ENCODE results near the gene MAPK8IP3.
A peak's percentile ranks its signal among the peaks of the same experiment; 100 is the strongest.
"Not testable (repeated sequence)": the region's sequence is repeated elsewhere in the genome, so short reads cannot be mapped to it uniquely, and the experiment has no call there.

MAPK8IP3 gene

GRCh38 chr16:1727651-1728624, 21.9 kb downstream of the MAPK8IP3 start:
- H3K36me3 Mint-ChIP-seq (ENCODE audit: insufficient read depth) = peaks cover 65% of the 10 kb centered on the region
- no peak overlapping the region for H3K27ac Mint-ChIP-seq
- H3K4me1 Mint-ChIP-seq (ENCODE audit: low read depth in 2 of 2) = peaks cover 14% of the 10 kb centered on the region in 2 donors
- H3K9me3 Mint-ChIP-seq = no peaks in the 10 kb centered on the region
- no peak for ATAC-seq (replicated peaks)
- DNase-seq = no peak
- no peak overlapping the region for H3K4me3 Mint-ChIP-seq
- H3K27me3 Mint-ChIP-seq = no peaks in the 10 kb centered on the region

- no peak overlapping the region for H3K27ac Mint-ChIP-seq
- peaks cover 70% of the 10 kb centered on the region for H3K36me3 Mint-ChIP-seq (ENCODE audit: insufficient read depth)
- H3K9me3 Mint-ChIP-seq = no peaks in the 10 kb centered on the region
- H3K4me1 Mint-ChIP-seq (ENCODE audit: low read depth in 2 of 2) = peaks cover 6% of the 10 kb centered on the region in 2 donors
- H3K27me3 Mint-ChIP-seq = no peaks in the 10 kb centered on the region
- DNase-seq = no peak
- ATAC-seq (replicated peaks) = no peak
- H3K4me3 Mint-ChIP-seq = no peak overlapping the region
These were observed 23.0 kb downstream of the MAPK8IP3 start for GRCh38 chr16:1729026-1729425.

- Mint-ChIP-seq H3K36me3 (ENCODE audit: insufficient read depth) (peaks cover 70% of the 10 kb centered on the region), H3K4me3 (no peak overlapping the region), H3K9me3 (no peaks in the 10 kb centered on the region), H3K4me1 (ENCODE audit: low read depth in 2 of 2) (peaks cover 6% of the 10 kb centered on the region in 2 donors), H3K27ac (no peak overlapping the region), H3K27me3 (no peaks in the 10 kb centered on the region)
- no peak for DNase-seq
- no peak for ATAC-seq (replicated peaks)
These were observed 23.4 kb downstream of the MAPK8IP3 start for GRCh38 chr16:1729445-1729844.

- Mint-ChIP-seq H3K9me3 (no peaks in the 10 kb centered on the region), H3K36me3 (ENCODE audit: insufficient read depth) (peaks cover 61% of the 10 kb centered on the region), H3K4me3 (no peak overlapping the region), H3K27me3 (no peaks in the 10 kb centered on the region), H3K4me1 (ENCODE audit: low read depth in 2 of 2) (peaks cover 6% of the 10 kb centered on the region in 2 donors), H3K27ac (no peak overlapping the region)
- no peak for ATAC-seq (replicated peaks)
- DNase-seq = no peak
These were observed 25.1 kb downstream of the MAPK8IP3 start for GRCh38 chr16:1731073-1731472.

GRCh38 chr16:1731603-1732002, 25.6 kb downstream of the MAPK8IP3 start:
- Mint-ChIP-seq H3K27ac (no peak overlapping the region), H3K4me3 (no peak overlapping the region), H3K9me3 (no peaks in the 10 kb centered on the region), H3K36me3 (ENCODE audit: insufficient read depth) (peaks cover 57% of the 10 kb centered on the region), H3K27me3 (no peaks in the 10 kb centered on the region), H3K4me1 (ENCODE audit: low read depth in 2 of 2) (peaks cover 6% of the 10 kb centered on the region in 2 donors)
- no peak for ATAC-seq (replicated peaks)
- DNase-seq = no peak

- Mint-ChIP-seq H3K27me3 (no peaks in the 10 kb centered on the region), H3K27ac (no peak overlapping the region), H3K9me3 (no peaks in the 10 kb centered on the region), H3K4me3 (no peak overlapping the region), H3K36me3 (ENCODE audit: insufficient read depth) (peaks cover 53% of the 10 kb centered on the region), H3K4me1 (ENCODE audit: low read depth in 2 of 2) (peaks cover 2 to 3% of the 10 kb centered on the region in 2 donors)
- ATAC-seq (replicated peaks) = no peak
- no peak for DNase-seq
These were observed 26.1 kb downstream of the MAPK8IP3 start for GRCh38 chr16:1732071-1732470.

GRCh38 chr16:1732551-1732987, 26.6 kb downstream of the MAPK8IP3 start:
- not testable (repeated sequence) for H3K27me3 Mint-ChIP-seq; H3K27ac Mint-ChIP-seq; H3K4me1 Mint-ChIP-seq (ENCODE audit: low read depth in 2 of 2); H3K9me3 Mint-ChIP-seq; ATAC-seq (replicated peaks); H3K4me3 Mint-ChIP-seq; DNase-seq
- H3K36me3 Mint-ChIP-seq (ENCODE audit: insufficient read depth) = peaks cover 48% of the 10 kb centered on the region

- H3K9me3 Mint-ChIP-seq = no peaks in the 10 kb centered on the region
- ATAC-seq (replicated peaks) = no peak
- H3K4me3 Mint-ChIP-seq = no peak overlapping the region
- no peak for DNase-seq
- H3K4me1 Mint-ChIP-seq (ENCODE audit: low read depth in 2 of 2) = no peaks in the 10 kb centered on the region
- no peak overlapping the region for H3K27ac Mint-ChIP-seq
- no peaks in the 10 kb centered on the region for H3K27me3 Mint-ChIP-seq
- peaks cover 40% of the 10 kb centered on the region for H3K36me3 Mint-ChIP-seq (ENCODE audit: insufficient read depth)
These were observed 28.1 kb downstream of the MAPK8IP3 start for GRCh38 chr16:1734123-1734522.

- no peaks in the 10 kb centered on the region for H3K9me3 Mint-ChIP-seq
- ATAC-seq (replicated peaks) (no peak), DNase-seq (no peak)
- H3K36me3 Mint-ChIP-seq (ENCODE audit: insufficient read depth) = peaks cover 33% of the 10 kb centered on the region
- H3K4me1 Mint-ChIP-seq (ENCODE audit: low read depth in 2 of 2) = no peaks in the 10 kb centered on the region
- no peak overlapping the region for H3K4me3 Mint-ChIP-seq
- H3K27ac Mint-ChIP-seq = no peak overlapping the region
- no peaks in the 10 kb centered on the region for H3K27me3 Mint-ChIP-seq
These were observed 28.8 kb downstream of the MAPK8IP3 start for GRCh38 chr16:1734816-1735215.

GRCh38 chr16:1740234-1740633, 34.2 kb downstream of the MAPK8IP3 start:
- no peak for ATAC-seq (replicated peaks)
- H3K4me3 Mint-ChIP-seq = no peak overlapping the region
- H3K27ac Mint-ChIP-seq = no peak overlapping the region

GRCh38 chr16:1740781-1741490, 34.9 kb downstream of the MAPK8IP3 start:
- ATAC-seq (replicated peaks) = no peak
- Mint-ChIP-seq H3K4me1 (ENCODE audit: low read depth in 2 of 2) (peaks cover 1 to 7% of the 10 kb centered on the region in 2 donors), H3K27ac (no peak overlapping the region), H3K4me3 (peak overlapping the region in 1 of 2 donors; percentile 23), H3K27me3 (no peaks in the 10 kb centered on the region), H3K36me3 (ENCODE audit: insufficient read depth) (peaks cover 26% of the 10 kb centered on the region), H3K9me3 (no peaks in the 10 kb centered on the region)
- DNase-seq = no peak

More at GRCh38 chr16:1740234-1740633, 34.2 kb downstream of the MAPK8IP3 start:
- H3K9me3 Mint-ChIP-seq = no peaks in the 10 kb centered on the region
- peaks cover 1 to 7% of the 10 kb centered on the region in 2 donors for H3K4me1 Mint-ChIP-seq (ENCODE audit: low read depth in 2 of 2)
- no peak for DNase-seq
- peaks cover 22% of the 10 kb centered on the region for H3K36me3 Mint-ChIP-seq (ENCODE audit: insufficient read depth)
- H3K27me3 Mint-ChIP-seq = no peaks in the 10 kb centered on the region

GRCh38 chr16:1741553-1742165, 35.7 kb downstream of the MAPK8IP3 start:
- H3K36me3 Mint-ChIP-seq (ENCODE audit: insufficient read depth) = peaks cover 26% of the 10 kb centered on the region
- no peak for DNase-seq
- peaks cover 1 to 7% of the 10 kb centered on the region in 2 donors for H3K4me1 Mint-ChIP-seq (ENCODE audit: low read depth in 2 of 2)
- no peaks in the 10 kb centered on the region for H3K27me3 Mint-ChIP-seq
- ATAC-seq (replicated peaks) = no peak
- no peak overlapping the region for H3K4me3 Mint-ChIP-seq
- H3K27ac Mint-ChIP-seq = peak overlapping the region in 1 of 2 donors; percentile 79
- no peaks in the 10 kb centered on the region for H3K9me3 Mint-ChIP-seq
